ENCODE data around the gene GNG11. TPM values are rescaled to one million over a fixed set of nuclear protein-coding genes. Genes with fewer than 3 reads are reported as not detected.
"Not testable (repeated sequence)": the region's sequence is repeated elsewhere in the genome, so short reads cannot be mapped to it uniquely, and the experiment has no call there.

Gene GNG11
- total and polyA plus RNA-seq, 10 of the 15 experiments (the other 5 are each of a cell fraction or from before 2014, with no cell fraction given), result 0.15 to 2.4 (median 0.84) TPM

DNA sequence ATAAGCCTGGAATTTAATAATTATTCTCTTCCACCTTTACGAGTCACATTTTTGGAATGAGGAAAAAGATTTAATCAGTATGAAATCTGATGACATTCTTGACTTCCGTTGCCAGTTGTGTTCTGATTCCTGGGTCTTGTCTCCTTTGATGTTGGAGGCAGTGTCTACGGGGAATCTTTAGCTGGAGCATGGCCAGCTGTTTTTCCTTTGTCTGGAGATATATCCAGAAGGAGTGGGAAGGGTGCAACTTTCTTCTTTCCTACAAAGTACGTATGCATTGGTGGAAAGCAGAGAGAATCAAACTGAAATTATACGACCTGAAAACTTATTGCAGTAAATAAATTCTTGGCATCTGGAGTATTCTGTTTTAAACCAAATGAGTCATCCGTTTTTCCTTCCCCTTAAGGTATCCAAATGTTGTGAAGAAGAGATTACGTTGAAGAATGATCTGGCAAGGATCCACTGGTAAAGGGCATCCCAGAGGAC, 6.9 kb upstream of the GNG11 start:
- Histone ChIP-seq H3K36me3 (ENCODE audit: control insufficient read depth in 2 of 2, insufficient read depth in 2 of 2, low read length in 1 of 2) (no peaks in the 10 kb centered on the region), H3K79me2 (ENCODE audit: control insufficient read depth, insufficient read depth, low read length) (no peaks in the 10 kb centered on the region), H3K9me3 (replicated peaks; ENCODE audit: control insufficient read depth, insufficient read depth, low read length) (no peaks in the 10 kb centered on the region), H3K4me3 (no peak overlapping the region), H3K4me2 (ENCODE audit: control insufficient read depth, insufficient read depth) (no peak overlapping the region), H3K27me3 (replicated peaks in 1 of 2; ENCODE audit: control insufficient read depth in 2 of 2, insufficient read depth in 2 of 2, low read length in 1 of 2) (no peaks in the 10 kb centered on the region), H3K9ac (ENCODE audit: control insufficient read depth, insufficient read depth, low read length) (no peak overlapping the region), H4K20me1 (ENCODE audit: control insufficient read depth, insufficient read depth) (no peaks in the 10 kb centered on the region), H2AFZ (ENCODE audit: control insufficient read depth, low read depth, low read length) (no peak overlapping the region), H3K27ac (ENCODE audit: control insufficient read depth, insufficient read depth) (no peak overlapping the region), H3K4me1 (ENCODE audit: control insufficient read depth, insufficient read depth, low read length) (no peaks in the 10 kb centered on the region)
- no TSS peak for BruUV-seq (replicated peaks)
- WGBS (ENCODE audit: insufficient coverage, insufficient replicate concordance, low lambda C conversion rate, missing lambda C conversion rate), result 44% methylated on average over 7 of the region's 7 CpGs
- in situ Hi-C loops (cut with MboI), result no loop called here
- POLR2A ChIA-PET, result no interaction called here
- FAIRE-seq (no peak), ATAC-seq (no peak), DNase-seq (ENCODE audit: low read depth, low spot score) (no peak)
- CTCF ChIA-PET, result no interaction called here
- intact Hi-C loops (cut with micrococcal nuclease; ENCODE audit: unreplicated experiment), result no loop called here
- no peak for TF ChIP-seq DPF2 (IDR thresholded peaks at IDR 0.05)
- TF ChIP-seq SUZ12 (IDR thresholded peaks at IDR 0.05; ENCODE audit: unreplicated experiment), result no peak
- no peak for TF ChIP-seq BHLHE40 (IDR thresholded peaks at IDR 0.05; ENCODE audit: borderline replicate concordance in 1 of 2, low read depth in 2 of 2, low read length in 1 of 2)
- no peak for TF ChIP-seq MEF2B (IDR thresholded peaks at IDR 0.05; ENCODE audit: partially characterized antibody, poor library complexity, severe bottlenecking)
- no peak for TF ChIP-seq EP300 (IDR thresholded peaks at IDR 0.05; ENCODE audit: borderline replicate concordance in 1 of 2, control insufficient read depth in 1 of 2, low read depth in 2 of 2, low read length in 2 of 2)
- TF ChIP-seq CHD4 (IDR thresholded peaks at IDR 0.05), result no peak
- SMC1A ChIA-PET (ENCODE audit: uncharacterized antibody, unreplicated experiment), result interaction anchor here (0.6 kb wide), 1 partner anchor 108 kb away, joined by 3 read pairs; no protein-coding TSS in a partner anchor
- RAD21 ChIA-PET (ENCODE audit: unreplicated experiment), result no interaction called here

DNA sequence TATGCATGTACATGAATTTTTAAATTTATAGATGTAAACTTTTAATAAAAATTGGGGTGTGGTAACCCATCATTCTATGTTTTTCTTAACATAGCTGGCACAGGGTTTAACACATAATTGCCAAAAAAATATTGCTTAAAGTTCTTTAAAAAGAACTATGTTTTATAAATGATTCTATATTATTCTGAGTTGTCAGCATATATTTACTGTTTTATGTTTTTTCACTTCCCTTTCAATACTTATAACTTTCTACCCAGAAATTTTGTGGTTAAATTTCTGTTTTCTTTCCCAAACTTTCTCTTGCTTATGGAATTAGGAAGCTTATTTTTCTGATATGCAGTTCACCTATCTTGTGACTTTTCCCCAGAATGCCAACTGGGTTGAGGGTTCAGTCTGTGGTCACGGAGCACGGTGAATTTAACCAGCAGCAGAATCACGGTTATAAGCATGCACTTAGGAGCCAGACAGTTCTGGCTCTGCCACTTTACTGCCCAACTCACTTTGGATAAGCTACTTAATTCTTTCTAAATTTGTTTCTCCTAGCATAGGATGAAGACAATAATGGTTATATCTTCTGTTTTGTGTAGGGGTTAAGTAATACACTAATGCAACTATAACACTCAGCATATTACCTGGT, 6.2 kb upstream of the GNG11 start:
- H3K36me3 ChIP-seq (ENCODE audit: control insufficient read depth in 2 of 2, insufficient read depth in 2 of 2, low read length in 1 of 2); H3K4me1 ChIP-seq (ENCODE audit: control insufficient read depth, insufficient read depth, low read length); FAIRE-seq; BruUV-seq (replicated peaks); H3K27ac ChIP-seq (ENCODE audit: control insufficient read depth, insufficient read depth); H4K20me1 ChIP-seq (ENCODE audit: control insufficient read depth, insufficient read depth); DNase-seq (ENCODE audit: low read depth, low spot score); ATAC-seq; H3K9ac ChIP-seq (ENCODE audit: control insufficient read depth, insufficient read depth, low read length); RAD21 ChIA-PET (ENCODE audit: unreplicated experiment); H3K4me2 ChIP-seq (ENCODE audit: control insufficient read depth, insufficient read depth); in situ Hi-C loops (cut with MboI); H3K27me3 ChIP-seq (replicated peaks in 1 of 2; ENCODE audit: control insufficient read depth in 2 of 2, insufficient read depth in 2 of 2, low read length in 1 of 2); SMC1A ChIA-PET (ENCODE audit: uncharacterized antibody, unreplicated experiment); intact Hi-C loops (cut with micrococcal nuclease; ENCODE audit: unreplicated experiment); POLR2A ChIA-PET; H3K9me3 ChIP-seq (replicated peaks; ENCODE audit: control insufficient read depth, insufficient read depth, low read length); H3K79me2 ChIP-seq (ENCODE audit: control insufficient read depth, insufficient read depth, low read length); H2AFZ ChIP-seq (ENCODE audit: control insufficient read depth, low read depth, low read length); H3K4me3 ChIP-seq: not testable (repeated sequence)
- CTCF ChIA-PET, result interaction anchor here (0.7 kb wide), 1 partner anchor 1566 kb away, joined by 3 read pairs; no protein-coding TSS in a partner anchor
- 96% methylated on average over 3 of the region's 3 CpGs for WGBS (ENCODE audit: insufficient coverage, insufficient replicate concordance, low lambda C conversion rate, missing lambda C conversion rate)

DNA sequence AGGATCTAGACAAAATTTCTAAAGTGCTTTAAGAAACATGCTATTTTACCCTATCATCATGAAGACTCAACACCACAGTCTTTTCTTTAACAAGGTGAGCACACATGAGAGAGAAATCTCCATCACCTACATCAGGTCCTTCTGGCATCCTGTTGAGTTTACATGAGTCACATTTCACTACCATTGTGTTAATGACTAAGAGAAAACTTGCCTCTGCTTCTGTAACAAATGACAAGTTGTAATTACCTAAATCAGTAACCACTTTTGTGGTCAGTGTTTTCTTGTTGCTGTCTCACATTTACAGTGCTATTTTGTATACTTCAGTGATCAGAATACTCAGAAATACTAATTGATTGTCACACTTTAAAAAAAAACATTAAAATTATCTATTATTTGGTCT, 5.6 kb upstream of the GNG11 start:
- RAD21 ChIA-PET (ENCODE audit: unreplicated experiment); DNase-seq (ENCODE audit: low read depth, low spot score); intact Hi-C loops (cut with micrococcal nuclease; ENCODE audit: unreplicated experiment); CTCF ChIA-PET; H4K20me1 ChIP-seq (ENCODE audit: control insufficient read depth, insufficient read depth); H3K27me3 ChIP-seq (replicated peaks in 1 of 2; ENCODE audit: control insufficient read depth in 2 of 2, insufficient read depth in 2 of 2, low read length in 1 of 2); H3K4me1 ChIP-seq (ENCODE audit: control insufficient read depth, insufficient read depth, low read length); POLR2A ChIA-PET; H3K9ac ChIP-seq (ENCODE audit: control insufficient read depth, insufficient read depth, low read length); H3K4me2 ChIP-seq (ENCODE audit: control insufficient read depth, insufficient read depth); H3K27ac ChIP-seq (ENCODE audit: control insufficient read depth, insufficient read depth); FAIRE-seq; H3K79me2 ChIP-seq (ENCODE audit: control insufficient read depth, insufficient read depth, low read length); H3K9me3 ChIP-seq (replicated peaks; ENCODE audit: control insufficient read depth, insufficient read depth, low read length); SMC1A ChIA-PET (ENCODE audit: uncharacterized antibody, unreplicated experiment); H3K36me3 ChIP-seq (ENCODE audit: control insufficient read depth in 2 of 2, insufficient read depth in 2 of 2, low read length in 1 of 2); BruUV-seq (replicated peaks); H3K4me3 ChIP-seq; H2AFZ ChIP-seq (ENCODE audit: control insufficient read depth, low read depth, low read length); in situ Hi-C loops (cut with MboI): not testable (repeated sequence)
- ATAC-seq, result peak; percentile 77

All from GM12878 (cell line).